Measurements from ENCODE around the gene LYVE1.

LYVE1 gene

GRCh38 chr11:10591741-10592140, 23.3 kb upstream of the LYVE1 start:
- DNase-seq = no peak

GRCh38 chr11:10590218-10590915, 21.9 kb upstream of the LYVE1 start:
- DNase-seq = no peak

DNA sequence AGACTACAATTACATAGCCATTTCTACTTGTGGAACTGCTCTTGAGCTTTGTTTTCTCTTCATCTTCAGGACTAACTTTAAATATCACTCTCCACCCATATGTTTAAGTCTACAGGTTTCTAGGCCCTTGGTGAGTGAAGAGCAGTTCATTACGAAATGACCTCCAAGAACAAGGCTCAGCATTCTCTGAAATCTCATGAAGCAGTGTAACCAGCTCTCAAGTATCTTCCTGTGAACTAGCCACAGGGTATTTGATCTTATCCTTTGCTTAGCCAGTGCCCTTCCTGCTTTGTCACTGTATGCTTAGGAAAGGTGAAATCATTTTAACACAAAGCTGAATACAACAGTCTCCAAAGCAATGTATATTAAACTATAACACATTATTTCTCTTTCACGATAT, 20.4 kb upstream of the LYVE1 start:
- DNase-seq = no peak

DNA sequence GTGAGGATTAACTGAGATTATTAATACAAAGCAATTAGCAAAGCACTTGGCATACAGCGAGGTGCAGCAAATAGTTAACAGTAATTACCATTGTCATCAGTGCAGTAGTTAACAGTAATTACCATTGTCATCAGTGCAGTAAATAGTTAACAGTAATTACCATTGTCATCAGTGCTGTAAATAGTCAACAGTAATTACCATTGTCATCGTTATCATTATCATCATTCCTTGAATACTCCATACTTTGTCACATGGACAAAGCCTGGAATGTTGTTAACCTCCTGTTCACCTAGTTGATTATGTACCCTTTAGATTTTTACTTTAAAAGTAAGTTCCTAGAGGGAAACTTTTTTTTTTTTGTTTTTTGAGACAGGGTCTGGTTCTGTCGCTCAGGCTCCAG, 19.5 kb upstream of the LYVE1 start:
- no peak for DNase-seq

DNA sequence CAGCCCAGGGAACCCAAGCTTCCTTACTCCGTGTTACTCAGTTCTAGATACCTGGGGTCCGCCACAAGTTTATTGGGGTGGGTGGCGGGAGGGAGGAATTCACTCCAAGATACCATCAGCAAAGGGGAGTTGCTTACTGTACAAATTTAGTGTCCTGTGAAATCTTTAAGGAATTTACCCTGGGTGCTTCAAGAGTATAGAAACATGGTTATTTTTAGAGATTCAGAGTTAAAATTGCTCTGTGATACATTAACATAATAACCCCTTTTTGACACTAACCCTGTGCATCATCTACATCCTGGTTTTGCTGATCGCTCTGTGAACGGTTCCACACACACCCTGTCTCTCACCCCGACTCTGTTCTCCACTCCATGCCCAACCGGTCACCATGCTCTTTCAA, 18.9 kb upstream of the LYVE1 start:
- DNase-seq = no peak

DNA sequence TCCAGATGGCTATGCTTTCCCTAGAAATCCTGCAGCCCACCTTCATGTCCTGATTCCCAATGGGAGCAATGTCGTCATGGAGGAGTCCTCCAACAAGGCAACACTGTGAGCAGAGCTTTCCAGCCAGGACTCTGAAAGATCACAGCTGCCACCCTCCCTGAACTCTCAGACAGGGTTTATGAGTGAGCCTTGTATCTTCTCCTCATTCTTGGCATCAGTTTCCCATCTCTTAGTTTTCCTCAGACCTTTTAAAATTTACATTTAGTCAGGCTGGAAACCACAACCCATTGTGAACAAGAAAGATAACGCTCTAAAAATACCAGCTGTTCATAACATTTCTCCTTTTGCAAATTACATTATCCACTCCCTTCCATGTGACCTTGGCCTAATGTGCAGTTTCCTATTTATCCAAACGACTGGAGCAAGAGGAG, 15.6 kb upstream of the LYVE1 start:
- no peak for DNase-seq

DNA sequence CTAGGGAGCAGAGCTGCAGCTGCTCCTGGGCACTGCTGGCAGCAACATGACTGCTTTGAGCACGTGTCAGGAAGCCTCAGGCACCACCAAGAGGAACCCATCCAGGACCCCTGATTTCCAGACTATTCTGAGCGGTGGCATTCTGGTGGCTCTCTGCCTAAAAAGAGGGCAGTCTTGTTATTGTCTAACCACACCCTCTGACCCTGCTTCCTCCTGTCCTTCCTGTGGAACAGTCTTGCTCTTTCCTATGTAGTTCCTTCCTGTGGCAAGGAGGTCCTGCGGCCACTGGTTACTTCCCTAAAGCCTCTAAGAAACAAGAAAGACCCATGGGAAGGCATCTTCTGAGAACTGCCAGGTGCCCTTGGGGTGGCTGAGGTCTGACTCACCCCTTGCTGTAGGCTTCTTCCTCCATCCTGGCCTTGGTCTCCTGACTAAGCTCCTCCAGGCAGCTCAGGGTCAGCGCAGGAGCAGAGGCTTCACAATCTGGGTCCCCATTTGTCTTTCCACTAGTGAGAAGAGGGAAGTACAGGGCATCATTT, 13.1 kb upstream of the LYVE1 start:
- DNase-seq = no peak

- DNase-seq = no peak
Observed at GRCh38 chr11:10580623-10581022, 12.2 kb upstream of the LYVE1 start.

DNA sequence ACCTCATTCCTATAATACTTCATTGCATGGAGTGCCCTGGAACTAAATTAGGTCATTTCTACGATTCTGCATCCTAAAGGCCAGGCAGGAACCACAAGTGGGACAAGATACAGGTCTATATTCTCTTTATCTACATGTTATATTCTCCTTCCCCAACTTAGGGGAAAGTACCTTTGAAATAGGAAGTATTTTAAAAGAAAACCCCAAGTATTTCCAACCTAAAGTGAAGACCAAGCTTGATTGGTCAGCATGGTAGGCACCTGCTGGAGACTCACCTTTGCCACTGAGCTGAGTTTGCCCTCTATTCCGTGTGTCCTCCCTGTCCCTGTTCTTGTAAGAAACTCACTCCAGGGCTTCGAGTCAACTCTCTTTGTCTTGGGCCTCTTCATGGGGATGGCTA, 11.2 kb upstream of the LYVE1 start:
- DNase-seq = no peak

DNA sequence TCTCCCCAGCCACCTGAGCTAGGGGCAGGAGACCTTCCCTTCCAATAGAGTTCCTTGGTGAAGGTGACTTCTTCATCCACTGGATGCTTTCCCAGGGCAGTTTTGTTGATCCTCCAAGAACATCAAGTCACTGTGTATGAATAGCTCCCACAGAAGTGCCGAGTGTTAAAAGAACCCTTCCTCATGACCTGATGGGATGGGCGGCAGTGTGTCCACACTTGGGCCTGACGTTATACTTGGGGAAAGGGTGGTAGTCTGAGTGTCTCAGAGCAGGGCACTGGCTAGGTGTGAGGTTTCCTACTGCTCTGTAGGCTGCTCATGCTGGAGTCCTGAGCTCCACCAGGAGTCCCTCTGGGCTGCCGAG, 7.6 kb upstream of the LYVE1 start:
- DNase-seq = no peak

DNA sequence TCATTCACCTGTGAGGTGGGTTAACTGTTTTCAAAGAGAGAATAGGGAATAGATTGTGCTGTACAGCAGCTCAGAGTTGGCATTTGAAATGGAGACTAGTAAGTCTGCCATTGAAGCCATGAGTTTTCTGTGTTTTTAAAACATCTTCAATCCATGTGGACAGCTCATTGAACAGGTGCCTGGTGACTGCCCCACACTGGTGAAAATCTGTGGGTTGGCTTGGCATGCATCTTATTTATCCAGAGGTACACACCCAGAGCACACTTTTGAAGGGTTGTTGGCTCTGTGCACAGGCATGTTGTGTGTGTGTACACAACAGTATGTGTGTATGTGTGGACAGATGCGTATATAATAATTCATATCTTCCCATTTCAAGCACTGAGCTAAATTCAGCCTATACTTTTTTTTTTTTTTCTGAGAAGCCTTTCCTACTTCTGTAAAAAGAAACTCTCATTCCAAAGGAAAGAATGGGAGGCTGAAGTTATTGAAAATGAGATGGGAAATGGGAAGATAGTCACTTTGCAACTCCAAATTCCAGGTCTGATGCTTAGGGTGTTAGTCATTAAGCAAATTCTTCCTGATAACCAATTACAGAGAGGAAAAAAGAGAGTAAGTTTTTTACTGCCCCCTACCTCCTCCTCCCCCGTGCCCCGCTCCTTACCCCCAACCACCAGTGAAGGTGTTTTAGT, 7.0 kb upstream of the LYVE1 start:
- no peak for DNase-seq

GRCh38 chr11:10573556-10573955, 5.1 kb upstream of the LYVE1 start:
- no peak for DNase-seq

GRCh38 chr11:10573028-10573427, 4.6 kb upstream of the LYVE1 start:
- DNase-seq = no peak

DNA sequence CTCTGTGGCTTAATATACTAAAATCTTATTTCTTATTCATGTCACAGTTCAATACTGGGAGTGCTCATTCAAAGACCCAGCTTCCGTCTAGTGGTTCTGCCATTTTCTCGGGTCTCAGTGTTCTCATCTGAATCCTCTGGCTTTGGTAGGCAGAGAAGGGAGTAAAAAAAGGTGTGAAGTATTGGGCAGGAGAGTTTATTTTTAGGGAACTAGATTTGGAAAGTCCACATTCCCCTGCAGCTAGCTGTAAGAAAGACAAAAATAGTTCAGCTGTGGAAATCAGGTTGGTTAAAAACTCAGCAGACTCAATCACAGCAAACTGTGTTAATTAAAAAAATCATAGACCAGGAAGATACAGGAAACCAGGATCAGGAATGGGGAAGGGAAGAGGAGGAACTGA, 4.1 kb upstream of the LYVE1 start:
- no peak for DNase-seq

- DNase-seq = no peak
Observed at GRCh38 chr11:10567446-10567845, 1.0 kb downstream of the LYVE1 start.

DNA sequence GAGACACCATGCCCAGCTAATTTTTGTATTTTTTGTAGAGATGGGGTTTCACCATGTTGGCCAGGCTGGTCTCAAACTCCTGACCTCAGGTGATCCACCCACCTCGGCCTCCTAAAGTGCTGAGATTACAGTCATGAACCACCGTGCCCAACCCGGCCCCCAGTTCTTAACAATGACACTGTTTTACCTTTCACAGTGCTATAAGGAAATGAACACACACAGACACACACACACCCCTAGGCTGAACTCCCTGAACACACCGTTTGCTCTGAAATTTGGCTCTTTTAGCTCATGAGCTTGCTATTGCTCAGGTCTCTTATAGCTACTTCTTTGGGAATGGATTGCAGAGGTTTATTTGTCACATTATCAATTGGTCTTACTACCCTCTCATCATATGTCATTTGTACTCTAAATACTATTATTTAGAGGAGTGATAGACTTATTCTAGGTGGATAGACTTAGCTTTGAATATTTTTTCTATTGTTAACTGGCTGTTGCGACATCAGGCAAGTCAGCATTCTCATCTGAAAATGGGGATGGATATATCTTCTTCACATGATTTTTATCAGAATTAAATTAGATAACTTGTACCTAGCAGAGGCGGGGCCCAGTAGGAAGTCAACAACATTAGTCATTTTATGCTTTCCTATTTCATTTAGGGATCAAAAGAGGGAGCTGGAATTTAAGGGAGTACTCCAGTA, 2.1 kb downstream of the LYVE1 start:
- DNase-seq = no peak

- no peak for DNase-seq
Observed at GRCh38 chr11:10565493-10565892, 3.0 kb downstream of the LYVE1 start.

- DNase-seq = no peak
Observed at GRCh38 chr11:10564696-10565318, 3.7 kb downstream of the LYVE1 start.

- DNase-seq = no peak
Observed at GRCh38 chr11:10564030-10564429, 4.4 kb downstream of the LYVE1 start.

- DNase-seq = no peak
Observed at GRCh38 chr11:10561947-10562346, 6.5 kb downstream of the LYVE1 start.

GRCh38 chr11:10561043-10561818, 7.2 kb downstream of the LYVE1 start:
- no peak for DNase-seq

DNA sequence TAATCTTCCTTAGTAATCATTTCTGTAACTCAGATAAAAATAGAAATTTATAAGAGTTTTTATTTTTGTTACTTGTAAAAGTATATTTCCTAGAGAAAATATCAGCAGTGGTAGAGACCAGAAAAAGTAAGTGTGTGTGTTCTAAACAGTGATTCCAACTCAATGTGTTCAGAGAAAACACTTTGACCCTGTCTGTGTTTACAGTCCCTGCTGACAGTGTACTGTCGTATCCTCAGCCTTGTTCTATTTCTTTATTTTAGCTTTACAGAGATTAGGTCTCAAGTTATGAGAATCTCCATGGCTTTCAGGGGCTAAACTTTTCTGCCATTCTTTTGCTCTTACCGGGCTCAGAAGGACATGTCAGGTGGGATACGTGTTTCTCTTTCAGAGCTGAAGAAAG, 10.2 kb downstream of the LYVE1 start:
- no peak for DNase-seq

- no peak for DNase-seq
Observed at GRCh38 chr11:10556590-10556989, 11.9 kb downstream of the LYVE1 start.

All from NCI-H774 (cell line).